SIG-M5 treated with dmso at 0.1 percent for 504 hours (cell line): Measurements from ENCODE around the gene NMD3.
"Not testable (repeated sequence)": the region's sequence is repeated elsewhere in the genome, so short reads cannot be mapped to it uniquely, and the experiment has no call there.

Experiments used
- DNase-seq: peaks from one replicate; lab custom pipeline; 2025; ENCODE audit not compliant: unreplicated experiment; lab: John Stamatoyannopoulos, UW

The NMD3 gene

GRCh38 chr3:161220850-161221753 lies at the start of gene NMD3:
Gene NMD3, plus strand, starts transcription at chr3:161221311. Its CDS starts 703 bp downstream, at chr3:161222014.
- DNase-seq: peak; percentile 91

GRCh38 chr3:161171639-161172552 lies 49.2 kb upstream of the NMD3 start:
- DNase-seq: no peak

GRCh38 chr3:161175506-161175905 lies 45.6 kb upstream of the NMD3 start:
- DNase-seq: no peak

GRCh38 chr3:161177991-161178390 lies 43.1 kb upstream of the NMD3 start:
- DNase-seq: no peak

- not testable (repeated sequence) for DNase-seq
Observed at GRCh38 chr3:161181371-161181770, 39.7 kb upstream of the NMD3 start.

GRCh38 chr3:161187046-161187445 lies 34.1 kb upstream of the NMD3 start:
- no peak for DNase-seq

GRCh38 chr3:161197855-161198850 lies 23.0 kb upstream of the NMD3 start:
- DNase-seq: no peak

- no peak for DNase-seq
Observed at GRCh38 chr3:161199926-161200325, 21.2 kb upstream of the NMD3 start.

- DNase-seq: no peak
Observed at GRCh38 chr3:161203485-161204098, 17.5 kb upstream of the NMD3 start.

GRCh38 chr3:161208931-161209330 lies 12.2 kb upstream of the NMD3 start:
- no peak for DNase-seq

GRCh38 chr3:161212171-161212771 lies 8.8 kb upstream of the NMD3 start:
- DNase-seq: no peak

- DNase-seq: no peak
Observed at GRCh38 chr3:161212906-161213305, 8.2 kb upstream of the NMD3 start.

- no peak for DNase-seq
Observed at GRCh38 chr3:161213644-161214043, 7.5 kb upstream of the NMD3 start.

GRCh38 chr3:161215185-161215584 lies 5.9 kb upstream of the NMD3 start:
- no peak for DNase-seq

GRCh38 chr3:161217496-161217895 lies 3.6 kb upstream of the NMD3 start:
- DNase-seq: no peak

GRCh38 chr3:161219495-161219894 lies 1.6 kb upstream of the NMD3 start:
- no peak for DNase-seq

GRCh38 chr3:161221806-161222600 lies 892 bp downstream of the NMD3 start:
- DNase-seq: peak; percentile 65

- DNase-seq: no peak
Observed at GRCh38 chr3:161222662-161223061, 1.6 kb downstream of the NMD3 start.

GRCh38 chr3:161224786-161225185 lies 3.7 kb downstream of the NMD3 start:
- DNase-seq: no peak
